SK-N-SH (cell line): ENCODE results near the gene KSR2. TPM values are rescaled to one million over a fixed set of nuclear protein-coding genes. Genes with fewer than 3 reads are reported as not detected.

Experiments used
- CTCF ChIA-PET: fragments of 300-600, 350-600 bp; formaldehyde crosslinking; extraction: SDS; loops from one replicate; lab custom pipeline; 2021; lab: Yijun Ruan, JAX
- POLR2A ChIA-PET: fragments of 350-600 bp; sonication (Branson Sonifier 250); formaldehyde crosslinking; extraction: SDS; loops from one replicate; lab custom pipeline; 2020; ENCODE audit warnings: antibody characterized with exemption, inconsistent platforms; lab: Yijun Ruan, JAX
- DNase-seq: peaks from one replicate; pipeline ENCODE4 v3.0.0; 2012
- H2AFZ ChIP-seq: fragments of 200-600 bp; sonication (generic); 2 replicates; pipeline ENCODE4 v1.8.1; 2016; ENCODE audit warnings: antibody characterized with exemption, mild to moderate bottlenecking, low read depth
- H3F3A ChIP-seq: fragments of 200-600 bp; sonication (generic); replicated peaks from 2 replicates; pipeline ENCODE3; 2016; ENCODE audit warnings: antibody characterized with exemption, mild to moderate bottlenecking; ENCODE audit not compliant: insufficient read depth
- H3K27ac ChIP-seq, 2 experiments: fragments of 200-500 bp in 1 of 2; fragments of 200-600 bp in 1 of 2; sonication (Bioruptor generic) in 1 of 2; sonication (generic), shearing (Covaris generic) in 1 of 2; 2 replicates each; pipeline versions ENCODE4 v1.5.1 to v1.6.1; 2014 to 2016; ENCODE audit warnings: low read depth in 2 of 2, inconsistent platforms in 1 of 2, low read length in 1 of 2, mild to moderate bottlenecking in 1 of 2, mixed read lengths in 1 of 2
- H3K27me3 ChIP-seq: fragments of 200-600 bp; sonication (generic), shearing (Covaris generic); 2 replicates; pipeline ENCODE4 v1.6.1; 2016; ENCODE audit warnings: mixed run types; ENCODE audit not compliant: insufficient read depth
- H3K36me3 ChIP-seq, 2 experiments: fragments of 200-500 bp in 1 of 2; fragments of 200-600 bp in 1 of 2; sonication (Bioruptor generic) in 1 of 2; sonication (generic) in 1 of 2; replicated peaks in 1 of 2; 2 replicates each; pipeline versions ENCODE3 to v1.5.1; 2014 to 2016; ENCODE audit warnings: low read length in 1 of 2, mild to moderate bottlenecking in 1 of 2; ENCODE audit not compliant: insufficient read depth in 2 of 2, control insufficient read depth in 1 of 2
- H3K4me1 ChIP-seq, 2 experiments: fragments of 200-500 bp in 1 of 2; fragments of 200-600 bp in 1 of 2; sonication (Bioruptor generic) in 1 of 2; sonication (generic), shearing (Covaris generic) in 1 of 2; 2 replicates each; pipeline versions ENCODE4 v1.5.1 to v1.6.1; 2014 to 2016; ENCODE audit warnings: low read depth in 1 of 2, low read length in 1 of 2, mixed run types in 1 of 2; ENCODE audit not compliant: insufficient read depth in 2 of 2, control insufficient read depth in 1 of 2
- H3K4me2 ChIP-seq: fragments of 200-600 bp; sonication (generic), shearing (Covaris generic); 2 replicates; pipeline ENCODE4 v1.6.1; 2017; ENCODE audit warnings: mixed run types
- H3K4me3 ChIP-seq, 2 experiments: fragments of 200-500 bp in 1 of 2; fragments of 200-600 bp in 1 of 2; sonication (Bioruptor generic) in 1 of 2; sonication (generic), shearing (Covaris generic) in 1 of 2; 2 replicates each; pipeline versions ENCODE4 v1.5.1 to v1.8.1; 2014 to 2016; ENCODE audit warnings: low read depth in 2 of 2, inconsistent platforms in 1 of 2, low read length in 1 of 2, mild to moderate bottlenecking in 1 of 2, mixed read lengths in 1 of 2, moderate library complexity in 1 of 2
- H3K79me2 ChIP-seq: fragments of 200-600 bp; sonication (generic); 2 replicates; pipeline ENCODE4 v1.8.1; 2017; ENCODE audit warnings: mild to moderate bottlenecking; ENCODE audit not compliant: insufficient read depth
- H3K9ac ChIP-seq: fragments of 200-600 bp; sonication (generic); 2 replicates; pipeline ENCODE4 v1.6.1; 2017; ENCODE audit warnings: mixed run types
- H3K9me2 ChIP-seq: fragments of 200-600 bp; sonication (generic); 2 replicates; pipeline ENCODE4 v1.6.1; 2017; ENCODE audit warnings: mixed run types
- H3K9me3 ChIP-seq: fragments of 200-600 bp; sonication (generic); 2 replicates; pipeline ENCODE4 v1.6.1; 2017; ENCODE audit warnings: mixed run types, mild to moderate bottlenecking, moderate library complexity
- H4K20me1 ChIP-seq: fragments of 200-600 bp; sonication (generic); 2 replicates; pipeline ENCODE4 v1.6.1; 2017; ENCODE audit warnings: mild to moderate bottlenecking, mixed run types; ENCODE audit not compliant: insufficient read depth
- CTCF ChIP-seq: fragments of 200-600 bp; sonication (generic); IDR thresholded peaks from 2 replicates; pipeline ENCODE4 v1.6.1; 2017; ENCODE audit warnings: antibody characterized with exemption, mild to moderate bottlenecking, moderate library complexity
- ELF1 ChIP-seq: IDR thresholded peaks from 2 replicates; pipeline ENCODE4 v1.4.0; 2012
- EZH2phosphoT487 ChIP-seq: fragments of 200-600 bp; sonication (generic); IDR thresholded peaks from 2 replicates; pipeline ENCODE4 v1.6.1; 2017; ENCODE audit warnings: low read depth, mixed run types, mild to moderate bottlenecking, antibody characterized with exemption, moderate library complexity, borderline replicate concordance
- FOSL2 ChIP-seq: IDR thresholded peaks from 2 replicates; pipeline ENCODE4 v1.4.0; 2012; ENCODE audit warnings: low read depth, mild to moderate bottlenecking, moderate library complexity, borderline replicate concordance
- GABPA ChIP-seq: IDR thresholded peaks from 2 replicates; pipeline ENCODE4 v1.4.0; 2012; ENCODE audit warnings: low read depth, mild to moderate bottlenecking
- GATA2 ChIP-seq: sonication (generic); formaldehyde crosslinking; IDR thresholded peaks from 2 replicates; pipeline ENCODE4 v1.5.0; 2020; ENCODE audit warnings: mild to moderate bottlenecking, missing genetic modification reagents
- IRF3 ChIP-seq: fragments of 150-350 bp; IDR thresholded peaks from 2 replicates; pipeline ENCODE4 v1.6.1; 2016; ENCODE audit warnings: mild to moderate bottlenecking, low read depth, low read length
- JUND ChIP-seq: IDR thresholded peaks from 2 replicates; pipeline ENCODE4 v1.4.0; 2012
- MAX ChIP-seq: IDR thresholded peaks from 2 replicates; pipeline ENCODE4 v1.4.0; 2012; ENCODE audit warnings: low read depth
- MXI1 ChIP-seq: IDR thresholded peaks from 2 replicates; pipeline ENCODE4 v1.6.1; 2012; ENCODE audit warnings: mild to moderate bottlenecking, low read depth, low read length, improper control_type of control experiment
- PBX3 ChIP-seq: IDR thresholded peaks from 2 replicates; pipeline ENCODE4; 2012
- RAD21 ChIP-seq: IDR thresholded peaks from 2 replicates; pipeline ENCODE4 v1.6.1; 2012; ENCODE audit warnings: mild to moderate bottlenecking, low read length
- RFX5 ChIP-seq: IDR thresholded peaks from 2 replicates; pipeline ENCODE4 v1.6.1; 2012; ENCODE audit warnings: mild to moderate bottlenecking, improper control_type of control experiment, low read length
- RXRA ChIP-seq: IDR thresholded peaks from 2 replicates; pipeline ENCODE4 v1.4.0; 2012; ENCODE audit warnings: low read depth, mild to moderate bottlenecking, borderline replicate concordance
- SIN3A ChIP-seq: IDR thresholded peaks from 2 replicates; pipeline ENCODE4 v1.6.1; 2012; ENCODE audit warnings: low read depth, mild to moderate bottlenecking, low read length, moderate library complexity, borderline replicate concordance
- SMC3 ChIP-seq: IDR thresholded peaks from 2 replicates; pipeline ENCODE4 v1.6.1; 2012; ENCODE audit warnings: low read depth, low read length, improper control_type of control experiment
- TAF1 ChIP-seq: IDR thresholded peaks from 2 replicates; pipeline ENCODE4 v1.6.1; 2012; ENCODE audit warnings: low read depth, mild to moderate bottlenecking, low read length, moderate library complexity, borderline replicate concordance
- YY1 ChIP-seq: IDR thresholded peaks from 2 replicates; pipeline ENCODE4 v1.4.0; 2012; ENCODE audit warnings: low read depth, mild to moderate bottlenecking
- ZBTB33 ChIP-seq: IDR thresholded peaks from 2 replicates; pipeline ENCODE4 v1.4.0; 2012; ENCODE audit warnings: low read depth, borderline replicate concordance
- WGBS: methylation state at CpG from one replicate; pipeline ENCODE4 v1.1.6; 2017; ENCODE audit warnings: low lambda C conversion rate; 5-methylcytosine and 5-hydroxymethylcytosine counted together
- polyA plus RNA-seq, 3 experiments: library from polyadenylated mRNA; depleted of rRNA; stranded (reverse); fragments of >200 nt; gene quantifications; 2 replicates each; pipeline ENCODE4 v1.2.3, GENCODE V29; 2012
- TF ChIP-seq, protein P1 (sequence below): fragments of 150-350 bp; IDR thresholded peaks from 2 replicates; pipeline ENCODE4 v1.6.1; 2017; ENCODE audit warnings: antibody characterized with exemption, low read length, low read depth, borderline replicate concordance

Gene KSR2
- polyA plus RNA-seq, 1 of the 3 experiments (the other 2 are of a cell fraction), result 0.12 TPM

- TF ChIP-seq MAX (no peak), RXRA (no peak), SIN3A (no peak), YY1 (no peak), SMC3 (no peak), FOSL2 (no peak), RAD21 (no peak), EZH2phosphoT487 (no peak), MXI1 (no peak), RFX5 (no peak)
Observed at GRCh38 chr12:117762143-117762542, 206.6 kb downstream of the KSR2 start (continued).

DNA sequence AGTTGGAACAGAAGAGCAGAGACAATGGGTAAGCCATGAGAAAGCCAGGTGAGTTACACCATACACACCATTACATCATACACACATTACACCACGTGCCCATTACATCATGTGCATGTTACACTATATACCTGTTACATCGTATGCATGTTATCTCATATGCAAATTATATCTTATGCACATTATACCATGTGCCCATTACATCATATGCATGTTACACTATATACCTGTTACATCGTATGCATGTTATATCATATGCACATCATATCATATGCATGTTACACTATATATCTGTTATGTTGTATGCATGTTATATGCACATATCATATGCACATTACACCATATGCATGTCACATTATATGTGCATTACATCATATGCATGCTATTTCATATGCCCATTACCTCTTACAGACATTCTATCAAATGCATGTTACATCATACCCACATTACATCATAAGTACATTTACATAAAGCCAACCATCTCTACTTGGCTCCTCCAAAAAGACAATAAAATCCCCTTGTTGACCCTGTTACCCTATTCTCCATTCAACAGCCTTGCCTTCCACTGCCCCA, 207.2 kb downstream of the KSR2 start:
- Histone ChIP-seq H3K4me2 (no peak overlapping the region), H3K4me1 (no peaks in the 10 kb centered on the region), H3K9ac (no peak overlapping the region), H4K20me1 (no peaks in the 10 kb centered on the region), H3K9me2 (no peaks in the 10 kb centered on the region)
- POLR2A ChIA-PET, result no interaction called here
- DNase-seq, result no peak
- WGBS, result 52% methylated on average over 3 of the region's 3 CpGs
- no peak for TF ChIP-seq IRF3
- no peak for TF ChIP-seq PBX3
- TF ChIP-seq JUND, result no peak
- TF ChIP-seq, protein P1, sequence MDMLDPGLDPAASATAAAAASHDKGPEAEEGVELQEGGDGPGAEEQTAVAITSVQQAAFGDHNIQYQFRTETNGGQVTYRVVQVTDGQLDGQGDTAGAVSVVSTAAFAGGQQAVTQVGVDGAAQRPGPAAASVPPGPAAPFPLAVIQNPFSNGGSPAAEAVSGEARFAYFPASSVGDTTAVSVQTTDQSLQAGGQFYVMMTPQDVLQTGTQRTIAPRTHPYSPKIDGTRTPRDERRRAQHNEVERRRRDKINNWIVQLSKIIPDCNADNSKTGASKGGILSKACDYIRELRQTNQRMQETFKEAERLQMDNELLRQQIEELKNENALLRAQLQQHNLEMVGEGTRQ, result no peak
- TF ChIP-seq ELF1, result no peak
- TF ChIP-seq MXI1, result no peak
- no peak for TF ChIP-seq GATA2 (CRISPR knock-in tag)
- TF ChIP-seq TAF1, result no peak
- TF ChIP-seq ZBTB33, result no peak
- no peak for TF ChIP-seq CTCF
- TF ChIP-seq GABPA, result no peak
- TF ChIP-seq, all 33 proteins: peak for 0
- Histone ChIP-seq H3K4me3 (no peak overlapping the region), H3K79me2 (no peaks in the 10 kb centered on the region), H3F3A (no peaks in the 10 kb centered on the region), H2AFZ (no peak overlapping the region), H3K27me3 (no peaks in the 10 kb centered on the region), H3K36me3 (no peaks in the 10 kb centered on the region), H3K27ac (no peak overlapping the region), H3K9me3 (no peaks in the 10 kb centered on the region)
- CTCF ChIA-PET, result no interaction called here
